Effector memory CD4-positive, alpha-beta T cell (primary cell): Measurements from ENCODE around the gene EP300.
A peak's percentile ranks its signal among the peaks of the same experiment; 100 is the strongest.
"Not testable (repeated sequence)": the region's sequence is repeated elsewhere in the genome, so short reads cannot be mapped to it uniquely, and the experiment has no call there.

Experiments used
- DNase-seq, 3 donors: peaks; one replicate each; pipeline ENCODE4 v3.0.0-alpha.2; 2020
- H3K27ac ChIP-seq: 2 replicates; pipeline ENCODE4 v1.7.0; 2013; ENCODE audit warnings: mild to moderate bottlenecking, low read length, moderate library complexity; ENCODE audit not compliant: insufficient read depth, poor library complexity, severe bottlenecking
- H3K27me3 ChIP-seq: replicated peaks from 2 replicates; pipeline ENCODE4 v1.7.0; 2013; ENCODE audit warnings: mild to moderate bottlenecking, low read length; ENCODE audit not compliant: insufficient read depth, control insufficient read depth, poor library complexity, severe bottlenecking
- H3K36me3 ChIP-seq: 2 replicates; pipeline ENCODE4 v1.7.0; 2013; ENCODE audit warnings: mild to moderate bottlenecking, low read length, moderate library complexity; ENCODE audit not compliant: control insufficient read depth, insufficient read depth
- H3K4me1 ChIP-seq: 2 replicates; pipeline ENCODE4 v1.7.0; 2013; ENCODE audit warnings: low read length, mild to moderate bottlenecking; ENCODE audit not compliant: control insufficient read depth, insufficient read depth, poor library complexity, severe bottlenecking
- H3K4me3 ChIP-seq: 2 replicates; pipeline ENCODE4 v1.7.0; 2013; ENCODE audit warnings: low read length, low read depth, mild to moderate bottlenecking; ENCODE audit not compliant: insufficient read depth, poor library complexity, severe bottlenecking
- H3K9me3 ChIP-seq: 2 replicates; pipeline ENCODE4 v1.7.0; 2013; ENCODE audit warnings: mild to moderate bottlenecking, low read length, moderate library complexity; ENCODE audit not compliant: control insufficient read depth

EP300 gene

DNA sequence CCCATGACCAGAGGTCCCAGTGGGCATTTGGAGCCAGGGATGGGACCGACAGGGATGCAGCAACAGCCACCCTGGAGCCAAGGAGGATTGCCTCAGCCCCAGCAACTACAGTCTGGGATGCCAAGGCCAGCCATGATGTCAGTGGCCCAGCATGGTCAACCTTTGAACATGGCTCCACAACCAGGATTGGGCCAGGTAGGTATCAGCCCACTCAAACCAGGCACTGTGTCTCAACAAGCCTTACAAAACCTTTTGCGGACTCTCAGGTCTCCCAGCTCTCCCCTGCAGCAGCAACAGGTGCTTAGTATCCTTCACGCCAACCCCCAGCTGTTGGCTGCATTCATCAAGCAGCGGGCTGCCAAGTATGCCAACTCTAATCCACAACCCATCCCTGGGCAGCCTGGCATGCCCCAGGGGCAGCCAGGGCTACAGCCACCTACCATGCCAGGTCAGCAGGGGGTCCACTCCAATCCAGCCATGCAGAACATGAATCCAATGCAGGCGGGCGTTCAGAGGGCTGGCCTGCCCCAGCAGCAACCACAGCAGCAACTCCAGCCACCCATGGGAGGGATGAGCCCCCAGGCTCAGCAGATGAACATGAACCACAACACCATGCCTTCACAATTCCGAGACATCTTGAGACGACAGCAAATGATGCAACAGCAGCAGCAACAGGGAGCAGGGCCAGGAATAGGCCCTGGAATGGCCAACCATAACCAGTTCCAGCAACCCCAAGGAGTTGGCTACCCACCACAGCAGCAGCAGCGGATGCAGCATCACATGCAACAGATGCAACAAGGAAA is 85.4 kb downstream of the EP300 start:
- no peaks in the 10 kb centered on the region for H3K4me1 ChIP-seq
- no peaks in the 10 kb centered on the region for H3K9me3 ChIP-seq
- H3K4me3 ChIP-seq, result no peak overlapping the region
- peaks cover 60% of the 10 kb centered on the region for H3K36me3 ChIP-seq
- H3K27ac ChIP-seq, result no peak overlapping the region
- no peaks in the 10 kb centered on the region for H3K27me3 ChIP-seq
- no peak for DNase-seq

DNA sequence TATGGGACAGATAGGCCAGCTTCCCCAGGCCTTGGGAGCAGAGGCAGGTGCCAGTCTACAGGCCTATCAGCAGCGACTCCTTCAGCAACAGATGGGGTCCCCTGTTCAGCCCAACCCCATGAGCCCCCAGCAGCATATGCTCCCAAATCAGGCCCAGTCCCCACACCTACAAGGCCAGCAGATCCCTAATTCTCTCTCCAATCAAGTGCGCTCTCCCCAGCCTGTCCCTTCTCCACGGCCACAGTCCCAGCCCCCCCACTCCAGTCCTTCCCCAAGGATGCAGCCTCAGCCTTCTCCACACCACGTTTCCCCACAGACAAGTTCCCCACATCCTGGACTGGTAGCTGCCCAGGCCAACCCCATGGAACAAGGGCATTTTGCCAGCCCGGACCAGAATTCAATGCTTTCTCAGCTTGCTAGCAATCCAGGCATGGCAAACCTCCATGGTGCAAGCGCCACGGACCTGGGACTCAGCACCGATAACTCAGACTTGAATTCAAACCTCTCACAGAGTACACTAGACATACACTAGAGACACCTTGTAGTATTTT is 86.1 kb downstream of the EP300 start:
- DNase-seq, result no peak
- no peaks in the 10 kb centered on the region for H3K4me1 ChIP-seq
- peaks cover 54% of the 10 kb centered on the region for H3K36me3 ChIP-seq

DNA sequence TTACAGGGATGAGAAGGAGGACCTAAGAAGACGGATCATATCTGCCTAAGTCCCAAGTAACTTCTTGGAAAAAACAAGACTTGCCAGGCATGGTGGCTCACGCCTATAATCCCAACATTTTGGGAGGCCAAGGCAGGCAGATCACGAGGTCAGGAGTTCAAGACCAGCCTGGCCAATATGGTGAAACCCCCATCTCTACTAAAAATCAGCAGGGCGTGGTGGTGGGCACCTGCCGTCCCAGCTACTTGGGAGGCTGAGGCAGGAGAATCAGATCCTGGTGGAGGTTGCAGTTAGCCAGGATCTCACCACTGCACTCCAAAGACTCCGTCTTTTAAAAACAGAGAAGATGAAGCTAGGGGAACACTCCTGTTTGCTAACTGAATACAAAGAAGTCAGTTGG is 88.0 kb downstream of the EP300 start:
- not testable (repeated sequence) for H3K4me1 ChIP-seq, H3K9me3 ChIP-seq, DNase-seq, H3K27me3 ChIP-seq, H3K27ac ChIP-seq, H3K4me3 ChIP-seq
- peaks cover 35% of the 10 kb centered on the region for H3K36me3 ChIP-seq

More for the DNA sequence above, 86.1 kb downstream of the EP300 start:
- H3K27me3 ChIP-seq, result no peaks in the 10 kb centered on the region
- no peaks in the 10 kb centered on the region for H3K9me3 ChIP-seq
- H3K27ac ChIP-seq, result no peak overlapping the region
- no peak overlapping the region for H3K4me3 ChIP-seq

DNA sequence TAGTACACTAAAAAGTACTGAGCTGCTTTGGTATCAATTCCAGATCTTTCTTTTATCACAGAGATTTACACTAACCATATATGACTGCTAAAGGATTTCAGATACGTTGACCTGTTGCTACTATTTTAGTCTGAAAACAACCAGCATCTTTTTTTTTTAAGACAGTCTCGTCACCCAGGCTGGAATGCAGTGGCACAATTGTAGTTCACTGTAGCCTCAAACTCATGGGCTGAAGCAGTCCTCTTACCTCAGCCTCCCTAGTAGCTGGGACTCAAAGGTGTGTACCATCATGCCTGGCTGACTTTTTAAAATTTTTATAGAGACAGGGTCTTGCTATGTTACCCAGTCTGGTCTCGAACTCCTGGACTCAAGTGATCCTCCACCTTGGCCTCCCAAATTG is 88.5 kb downstream of the EP300 start:
- Histone ChIP-seq H3K4me1 (no peaks in the 10 kb centered on the region), H3K9me3 (no peaks in the 10 kb centered on the region), H3K36me3 (peaks cover 30% of the 10 kb centered on the region), H3K27ac (no peak overlapping the region), H3K27me3 (no peaks in the 10 kb centered on the region), H3K4me3 (no peak overlapping the region)
- no peak for DNase-seq

DNA sequence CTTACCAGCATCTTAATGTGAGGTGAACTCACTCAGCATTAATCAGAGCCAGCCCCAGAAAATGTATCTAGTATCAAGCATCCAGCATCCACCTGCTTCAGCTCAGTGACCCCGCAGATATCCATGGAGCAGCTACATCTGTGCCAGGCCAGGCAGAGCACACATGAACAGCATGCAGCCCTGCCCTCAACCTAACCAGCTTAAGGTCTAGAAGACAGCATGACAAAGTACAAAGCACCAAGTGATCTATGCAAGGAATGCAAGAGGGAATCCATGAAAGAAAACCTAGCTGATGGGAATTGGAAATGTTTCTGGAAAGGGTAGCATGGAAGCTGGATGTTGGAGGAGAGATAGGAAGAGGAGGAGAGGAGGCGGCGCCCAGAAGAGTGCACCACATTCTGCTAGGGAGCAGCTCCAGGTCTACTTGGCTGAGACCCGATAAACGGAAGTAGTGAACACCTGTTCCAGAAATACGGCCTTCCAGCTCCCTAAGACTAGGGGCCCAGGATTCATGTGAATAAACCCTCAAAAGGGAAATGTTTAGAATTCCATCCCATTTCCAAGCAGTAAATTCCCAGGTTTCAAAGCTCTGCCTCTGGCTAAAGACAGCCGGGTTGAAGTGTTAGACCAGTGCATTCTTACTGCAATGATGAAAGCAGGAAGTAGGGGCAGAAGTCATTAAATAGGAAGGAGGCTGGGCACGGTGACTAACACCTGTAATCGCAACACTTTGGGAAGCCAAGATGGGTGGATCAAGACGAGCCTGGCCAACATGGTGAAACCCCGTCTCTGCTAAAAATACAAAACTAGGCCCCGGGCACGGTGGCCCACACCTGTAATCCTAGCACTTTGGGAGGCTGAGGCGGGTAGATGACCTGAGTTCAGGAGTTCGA is 89.2 kb downstream of the EP300 start:
- Histone ChIP-seq H3K27ac (no peak overlapping the region), H3K4me1 (no peaks in the 10 kb centered on the region)
- DNase-seq, result no peak

DNA sequence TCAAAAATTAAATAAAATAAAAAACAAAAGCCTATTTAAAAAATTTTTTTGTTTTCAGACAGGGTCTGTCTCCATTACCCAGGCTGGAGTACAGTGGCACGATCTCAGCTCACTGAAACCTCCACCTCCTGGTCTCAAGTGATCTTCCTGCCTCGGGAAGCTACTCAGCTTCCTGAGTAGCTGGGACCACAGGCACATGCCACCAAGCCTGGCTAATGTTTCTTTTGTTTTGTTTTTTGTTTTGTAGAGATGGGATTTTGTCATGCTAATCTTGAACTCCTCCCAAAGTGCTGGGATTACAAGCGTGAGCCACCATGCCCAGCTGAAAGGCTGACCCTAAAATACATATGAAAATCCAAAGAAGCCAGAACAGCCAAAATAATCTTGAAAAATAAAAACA is 92.3 kb downstream of the EP300 start:
- H3K9me3 ChIP-seq, result no peaks in the 10 kb centered on the region
- no peak overlapping the region for H3K4me3 ChIP-seq
- no peaks in the 10 kb centered on the region for H3K36me3 ChIP-seq
- H3K4me1 ChIP-seq, result no peaks in the 10 kb centered on the region
- no peaks in the 10 kb centered on the region for H3K27me3 ChIP-seq
- no peak for DNase-seq
- H3K27ac ChIP-seq, result no peak overlapping the region

More for the DNA sequence above, 89.2 kb downstream of the EP300 start:
- H3K27me3 ChIP-seq, result no peaks in the 10 kb centered on the region
- H3K4me3 ChIP-seq, result no peak overlapping the region
- peaks cover 23% of the 10 kb centered on the region for H3K36me3 ChIP-seq
- H3K9me3 ChIP-seq, result no peaks in the 10 kb centered on the region

DNA sequence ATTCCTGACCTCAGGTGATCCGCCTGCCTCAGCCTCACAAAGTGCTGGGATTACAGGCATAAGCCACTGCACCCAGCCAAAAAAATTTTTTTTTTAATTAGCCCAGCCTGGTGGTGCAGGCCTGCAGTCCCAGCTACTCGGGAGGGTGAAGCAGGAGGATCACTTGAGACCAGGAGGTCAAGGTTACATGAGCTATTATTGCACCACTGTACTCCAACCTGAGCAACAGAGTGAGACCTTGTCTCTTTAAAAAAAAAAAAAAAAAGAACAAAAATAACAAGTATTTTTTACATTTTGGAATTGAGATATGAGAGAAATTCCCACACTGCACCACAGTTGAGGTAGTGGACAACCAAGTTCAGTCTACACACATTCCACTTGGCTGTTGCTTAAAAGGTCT is 99.1 kb downstream of the EP300 start:
- Histone ChIP-seq H3K27me3 (no peaks in the 10 kb centered on the region), H3K9me3 (no peaks in the 10 kb centered on the region), H3K4me1 (no peaks in the 10 kb centered on the region), H3K4me3 (no peak overlapping the region), H3K27ac (no peak overlapping the region), H3K36me3 (no peaks in the 10 kb centered on the region)
- no peak for DNase-seq

DNA sequence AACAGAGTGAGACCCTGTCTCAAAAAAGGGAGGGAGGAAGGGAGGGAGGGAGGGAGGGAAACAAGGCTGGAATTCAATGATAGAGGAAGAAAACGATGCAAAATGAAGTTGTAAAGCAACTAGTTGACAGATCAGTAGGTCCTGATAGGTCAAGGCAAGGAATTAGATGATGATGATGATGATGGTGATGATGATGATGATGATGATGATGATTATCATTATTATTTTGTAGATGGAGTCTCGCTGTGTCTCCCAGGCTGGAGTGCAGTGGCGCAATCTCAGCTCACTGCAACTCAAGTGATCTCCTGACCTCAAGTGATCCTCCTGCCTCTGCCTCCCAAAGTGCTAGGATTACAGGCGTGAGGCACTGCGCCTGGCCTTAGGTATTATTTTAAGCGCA is 101.4 kb downstream of the EP300 start:
- no peaks in the 10 kb centered on the region for H3K27me3 ChIP-seq
- no peaks in the 10 kb centered on the region for H3K36me3 ChIP-seq
- no peak overlapping the region for H3K4me3 ChIP-seq
- no peak overlapping the region for H3K27ac ChIP-seq
- H3K4me1 ChIP-seq, result peaks cover 6% of the 10 kb centered on the region
- DNase-seq, result no peak
- no peaks in the 10 kb centered on the region for H3K9me3 ChIP-seq

DNA sequence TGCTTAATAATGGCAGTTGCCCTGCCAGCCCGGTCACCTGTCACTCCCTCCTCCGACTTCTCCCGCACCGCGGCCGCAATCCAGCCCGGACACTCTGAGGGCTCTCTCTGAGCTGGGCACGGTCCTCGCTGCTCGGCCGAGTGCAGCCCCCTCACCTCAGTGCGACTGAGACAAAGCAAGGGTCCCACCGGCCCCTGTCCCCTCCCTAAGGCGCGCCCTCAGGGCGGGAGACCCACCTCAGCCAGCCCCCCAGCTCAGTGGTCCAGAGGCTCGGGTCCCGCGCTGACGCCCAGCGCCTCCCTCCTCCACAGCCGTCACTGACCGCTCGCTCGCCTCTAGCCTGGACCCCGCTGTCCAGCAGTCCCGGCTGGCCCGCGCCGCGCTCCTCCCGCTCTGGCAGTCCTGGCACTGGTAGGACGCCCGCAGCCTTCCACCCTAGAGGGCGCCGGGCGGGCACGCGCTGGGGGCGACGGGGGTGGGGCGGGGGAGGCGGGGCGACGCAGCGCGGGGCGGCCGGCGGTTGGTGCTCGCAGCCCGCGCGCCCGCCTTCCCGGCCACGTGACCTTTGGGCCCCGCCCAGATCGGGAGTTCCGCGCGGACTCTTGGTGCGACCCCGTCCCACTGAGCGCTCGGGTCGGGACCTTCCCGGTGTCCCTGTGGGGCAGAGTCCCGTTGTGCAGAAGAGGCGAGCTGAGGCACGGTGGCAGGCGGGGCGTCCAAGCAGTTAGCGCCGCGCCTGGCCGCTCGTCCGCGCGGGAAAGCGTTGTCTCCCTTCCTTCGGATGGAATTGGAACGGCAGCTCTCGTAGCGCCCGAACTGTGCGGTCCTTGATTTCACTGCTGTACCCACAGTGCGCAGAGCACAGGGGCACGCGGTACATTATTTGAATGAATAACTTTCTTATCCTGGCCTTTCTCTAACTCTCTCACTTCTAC is 104.9 kb downstream of the EP300 start:
- no peaks in the 10 kb centered on the region for H3K27me3 ChIP-seq
- peaks cover 6% of the 10 kb centered on the region for H3K4me1 ChIP-seq
- H3K36me3 ChIP-seq, result no peaks in the 10 kb centered on the region
- H3K27ac ChIP-seq, result peak overlapping the region; percentile 11
- H3K9me3 ChIP-seq, result no peaks in the 10 kb centered on the region
- DNase-seq, result peak; percentile 73 to 81 (median 75)
- H3K4me3 ChIP-seq, result peak overlapping the region; percentile 86
